Measurements from ENCODE around the gene CEP112. TPM values are rescaled to one million over a fixed set of nuclear protein-coding genes. Genes with fewer than 3 reads are reported as not detected.

CEP112 gene
- total RNA-seq, 1 experiment from 2014 or later = 9.5 TPM

DNA sequence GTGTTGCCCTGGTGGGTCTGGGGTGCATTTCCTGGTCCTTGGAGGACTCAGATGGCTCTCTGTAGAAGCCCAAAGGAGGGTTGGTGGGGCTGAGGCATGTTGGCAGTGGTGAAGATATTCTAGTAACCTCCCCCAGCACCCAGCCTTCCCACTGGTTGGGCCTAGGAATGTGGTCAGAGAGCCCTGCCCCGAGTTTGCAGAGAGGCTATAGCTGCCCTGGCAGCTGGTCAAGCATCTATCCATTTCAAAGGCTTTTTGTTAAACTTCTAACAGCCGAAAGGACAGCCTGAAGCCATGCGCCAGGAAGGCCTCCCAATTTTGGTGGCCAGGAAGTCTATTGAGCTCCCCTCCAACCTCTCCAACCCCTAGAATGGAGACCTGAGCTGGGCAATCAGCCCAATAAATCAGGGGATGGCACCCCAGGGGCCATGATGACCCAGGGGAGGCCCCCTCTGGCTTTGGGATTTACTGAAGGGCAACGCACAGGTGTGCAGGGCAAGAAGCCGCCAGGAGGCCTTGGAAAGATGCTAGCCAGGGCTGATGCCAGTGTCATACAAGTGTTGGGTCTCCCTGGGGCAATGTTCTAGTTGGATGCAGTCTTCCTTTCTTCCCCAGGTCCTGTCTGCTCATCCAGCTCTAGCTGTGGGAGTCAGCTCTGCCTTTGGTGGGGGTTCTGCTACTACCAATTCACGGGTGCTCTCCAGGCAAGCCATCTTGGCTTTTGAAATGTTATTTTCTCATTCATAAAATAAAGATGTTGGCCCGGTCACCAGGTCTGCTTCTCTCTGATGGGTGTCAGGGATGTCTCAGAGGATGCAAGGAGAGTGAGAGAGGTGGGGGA lies 599.6 kb downstream of the CEP112 start:
- no TSS peak for BruUV-seq (replicated peaks)
- H3K36me3 ChIP-seq (ENCODE audit: control insufficient read depth, insufficient read depth, low read length) = no peaks in the 10 kb centered on the region
- H3K4me1 ChIP-seq (ENCODE audit: control insufficient read depth, insufficient read depth, low read length) = no peaks in the 10 kb centered on the region
- no peak overlapping the region for H3K4me3 ChIP-seq (ENCODE audit: low read depth in 2 of 2, low read length in 2 of 2)
- H3K27me3 ChIP-seq (ENCODE audit: control insufficient read depth, insufficient read depth, low read length) = no peaks in the 10 kb centered on the region
- ChIA-PET CTCF (no interaction called here), POLR2A (interaction anchor here (0.6 kb wide), 1 partner anchor 9 kb away, joined by 9 read pairs; no protein-coding TSS in a partner anchor)
- no peak for TF ChIP-seq POLR2AphosphoS5 (IDR thresholded peaks at IDR 0.05; ENCODE audit: low read depth, low read length)
- TF ChIP-seq, protein P1, sequence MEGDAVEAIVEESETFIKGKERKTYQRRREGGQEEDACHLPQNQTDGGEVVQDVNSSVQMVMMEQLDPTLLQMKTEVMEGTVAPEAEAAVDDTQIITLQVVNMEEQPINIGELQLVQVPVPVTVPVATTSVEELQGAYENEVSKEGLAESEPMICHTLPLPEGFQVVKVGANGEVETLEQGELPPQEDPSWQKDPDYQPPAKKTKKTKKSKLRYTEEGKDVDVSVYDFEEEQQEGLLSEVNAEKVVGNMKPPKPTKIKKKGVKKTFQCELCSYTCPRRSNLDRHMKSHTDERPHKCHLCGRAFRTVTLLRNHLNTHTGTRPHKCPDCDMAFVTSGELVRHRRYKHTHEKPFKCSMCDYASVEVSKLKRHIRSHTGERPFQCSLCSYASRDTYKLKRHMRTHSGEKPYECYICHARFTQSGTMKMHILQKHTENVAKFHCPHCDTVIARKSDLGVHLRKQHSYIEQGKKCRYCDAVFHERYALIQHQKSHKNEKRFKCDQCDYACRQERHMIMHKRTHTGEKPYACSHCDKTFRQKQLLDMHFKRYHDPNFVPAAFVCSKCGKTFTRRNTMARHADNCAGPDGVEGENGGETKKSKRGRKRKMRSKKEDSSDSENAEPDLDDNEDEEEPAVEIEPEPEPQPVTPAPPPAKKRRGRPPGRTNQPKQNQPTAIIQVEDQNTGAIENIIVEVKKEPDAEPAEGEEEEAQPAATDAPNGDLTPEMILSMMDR (IDR thresholded peaks at IDR 0.05) = no peak
- TF ChIP-seq SIN3A (IDR thresholded peaks at IDR 0.05; ENCODE audit: borderline replicate concordance, insufficient read depth, low read depth, low read length) = no peak
- TF ChIP-seq TCF7L2 (IDR thresholded peaks at IDR 0.05; ENCODE audit: low read depth, low read length) = no peak
- TF ChIP-seq, protein P2, sequence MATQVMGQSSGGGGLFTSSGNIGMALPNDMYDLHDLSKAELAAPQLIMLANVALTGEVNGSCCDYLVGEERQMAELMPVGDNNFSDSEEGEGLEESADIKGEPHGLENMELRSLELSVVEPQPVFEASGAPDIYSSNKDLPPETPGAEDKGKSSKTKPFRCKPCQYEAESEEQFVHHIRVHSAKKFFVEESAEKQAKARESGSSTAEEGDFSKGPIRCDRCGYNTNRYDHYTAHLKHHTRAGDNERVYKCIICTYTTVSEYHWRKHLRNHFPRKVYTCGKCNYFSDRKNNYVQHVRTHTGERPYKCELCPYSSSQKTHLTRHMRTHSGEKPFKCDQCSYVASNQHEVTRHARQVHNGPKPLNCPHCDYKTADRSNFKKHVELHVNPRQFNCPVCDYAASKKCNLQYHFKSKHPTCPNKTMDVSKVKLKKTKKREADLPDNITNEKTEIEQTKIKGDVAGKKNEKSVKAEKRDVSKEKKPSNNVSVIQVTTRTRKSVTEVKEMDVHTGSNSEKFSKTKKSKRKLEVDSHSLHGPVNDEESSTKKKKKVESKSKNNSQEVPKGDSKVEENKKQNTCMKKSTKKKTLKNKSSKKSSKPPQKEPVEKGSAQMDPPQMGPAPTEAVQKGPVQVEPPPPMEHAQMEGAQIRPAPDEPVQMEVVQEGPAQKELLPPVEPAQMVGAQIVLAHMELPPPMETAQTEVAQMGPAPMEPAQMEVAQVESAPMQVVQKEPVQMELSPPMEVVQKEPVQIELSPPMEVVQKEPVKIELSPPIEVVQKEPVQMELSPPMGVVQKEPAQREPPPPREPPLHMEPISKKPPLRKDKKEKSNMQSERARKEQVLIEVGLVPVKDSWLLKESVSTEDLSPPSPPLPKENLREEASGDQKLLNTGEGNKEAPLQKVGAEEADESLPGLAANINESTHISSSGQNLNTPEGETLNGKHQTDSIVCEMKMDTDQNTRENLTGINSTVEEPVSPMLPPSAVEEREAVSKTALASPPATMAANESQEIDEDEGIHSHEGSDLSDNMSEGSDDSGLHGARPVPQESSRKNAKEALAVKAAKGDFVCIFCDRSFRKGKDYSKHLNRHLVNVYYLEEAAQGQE (IDR thresholded peaks at IDR 0.05; ENCODE audit: insufficient read depth in 1 of 2, low read depth in 2 of 2, low read length in 1 of 2) = no peak
- in situ Hi-C loops (cut with HindIII; ENCODE audit: low pct_unique_long_range_greater_than_20kb, low sequenced_read_pairs) = no loop called here
- H3K27ac ChIP-seq (ENCODE audit: low read length) = no peak overlapping the region
- DNase-seq (ENCODE audit: low read depth, low spot score) (no peak), ATAC-seq (no peak)
- intact Hi-C loops (cut with micrococcal nuclease; ENCODE audit: unreplicated experiment) = no loop called here
- H3K9me3 ChIP-seq (ENCODE audit: control insufficient read depth, insufficient read depth, low read depth, low read length) = no peaks in the 10 kb centered on the region

DNA sequence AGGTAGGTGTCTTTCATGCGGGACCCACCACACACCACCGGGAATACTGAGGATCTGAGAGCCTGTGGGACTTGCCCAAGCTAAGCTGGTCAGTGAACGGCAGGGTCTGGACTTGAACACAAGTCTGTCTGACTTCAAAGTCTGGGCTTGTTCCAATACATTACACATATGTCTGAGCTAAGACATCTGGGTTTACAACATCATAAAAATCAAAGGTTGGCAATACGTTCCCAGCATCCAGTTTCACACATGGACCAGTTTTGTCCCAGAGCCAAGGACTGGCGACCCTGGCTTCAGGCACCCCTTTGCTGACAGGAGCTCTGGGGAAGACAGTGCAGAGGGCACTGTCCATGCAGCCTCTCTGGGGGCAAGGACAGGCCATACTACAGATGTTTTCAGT lies 602.6 kb downstream of the CEP112 start:
- Histone ChIP-seq H3K4me3 (ENCODE audit: low read depth in 2 of 2, low read length in 2 of 2) (no peak overlapping the region), H3K9me3 (ENCODE audit: control insufficient read depth, insufficient read depth, low read depth, low read length) (no peaks in the 10 kb centered on the region), H3K4me1 (ENCODE audit: control insufficient read depth, insufficient read depth, low read length) (no peaks in the 10 kb centered on the region), H3K27me3 (ENCODE audit: control insufficient read depth, insufficient read depth, low read length) (no peaks in the 10 kb centered on the region), H3K36me3 (ENCODE audit: control insufficient read depth, insufficient read depth, low read length) (no peaks in the 10 kb centered on the region), H3K27ac (ENCODE audit: low read length) (no peak overlapping the region)
- ATAC-seq (no peak), DNase-seq (ENCODE audit: low read depth, low spot score) (no peak)
- in situ Hi-C loops (cut with HindIII; ENCODE audit: low pct_unique_long_range_greater_than_20kb, low sequenced_read_pairs) (no loop called here), intact Hi-C loops (cut with micrococcal nuclease; ENCODE audit: unreplicated experiment) (no loop called here)
- POLR2A ChIA-PET = no interaction called here
- no peak for TF ChIP-seq POLR2AphosphoS5 (IDR thresholded peaks at IDR 0.05; ENCODE audit: low read depth, low read length)
- TF ChIP-seq, protein P1 (IDR thresholded peaks at IDR 0.05) = no peak
- TF ChIP-seq, protein P2 (IDR thresholded peaks at IDR 0.05; ENCODE audit: insufficient read depth in 1 of 2, low read depth in 2 of 2, low read length in 1 of 2) = no peak
- CTCF ChIA-PET = interaction anchor here (0.7 kb wide), 1 partner anchor 506 kb away, joined by 3 read pairs; no protein-coding TSS in a partner anchor
- BruUV-seq (replicated peaks) = no TSS peak
